Vagina (tissue), 2 donors: ENCODE measurements around the gene RUNX2.

Source experiments
- CTCF ChIP-seq, 3 experiments: fragments of 450-650 bp in 2 of 3; fragments of 200-600 bp in 1 of 3; sonication (generic) in 1 of 3; IDR thresholded peaks; one replicate each; pipeline ENCODE4 v1.5.1; 2017 to 2019; ENCODE audit warnings: antibody characterized with exemption in 3 of 3, mild to moderate bottlenecking in 2 of 3, moderate library complexity in 2 of 3
- POLR2A ChIP-seq, 2 donors: fragments of 450-650 bp; IDR thresholded peaks; one replicate each; pipeline ENCODE4 v1.6.1; 2017; ENCODE audit warnings: antibody characterized with exemption in 2 of 2, mild to moderate bottlenecking in 2 of 2, moderate library complexity in 2 of 2
- POLR2AphosphoS5 ChIP-seq, 2 donors: sonication (generic); formaldehyde crosslinking; IDR thresholded peaks; one replicate each; pipeline ENCODE4 v1.9.0; 2017; ENCODE audit warnings: antibody characterized with exemption in 2 of 2, mild to moderate bottlenecking in 2 of 2, low read depth in 1 of 2; ENCODE audit not compliant: insufficient read depth in 1 of 2

- no peak for TF ChIP-seq POLR2A (IDR thresholded peaks at IDR 0.05)
- no peak for TF ChIP-seq POLR2AphosphoS5 (IDR thresholded peaks at IDR 0.05; ENCODE audit: insufficient read depth in 1 of 2, low read depth in 1 of 2)
- no peak for TF ChIP-seq CTCF (IDR thresholded peaks at IDR 0.05)
These were observed 220.8 kb downstream of the RUNX2 start for GRCh38 chr6:45548657-45549515.
